Panc1 (cell line): ENCODE results near the gene FBXW11. TPM values are rescaled to one million over a fixed set of nuclear protein-coding genes. Genes with fewer than 3 reads are reported as not detected.

Source experiments
- ATAC-seq: fragments of 200-7000 bp; cut with Tn5 transposase; 2 replicates; pipeline ENCODE4 v1.9.1; 2020; ENCODE audit warnings: mild to moderate bottlenecking, moderate library complexity
- BruUV-seq: library from RNA; stranded (reverse); fragments of 400-500 nt; replicated peaks from 2 replicates; lab custom pipeline; 2021; lab: Mats Ljungman, UMichigan
- CTCF ChIA-PET: fragments of 300-600 bp; sonication (Branson Sonifier 250); formaldehyde crosslinking; loops from one replicate; lab custom pipeline; 2022; ENCODE audit warnings: antibody characterized with exemption; lab: Charles Lee
- POLR2A ChIA-PET: fragments of 300-600 bp; sonication (Branson Sonifier 250); formaldehyde crosslinking; loops from one replicate; lab custom pipeline; 2022; ENCODE audit warnings: antibody characterized with exemption; lab: Charles Lee
- DNase-seq: peaks from one replicate; pipeline ENCODE4 v3.0.0-alpha.2; 2010; ENCODE audit warnings: low read depth, low spot score
- H3K27ac ChIP-seq: 2 replicates; pipeline ENCODE4 v1.5.1; 2011; ENCODE audit warnings: mild to moderate bottlenecking, low read length, inconsistent platforms
- H3K27me3 ChIP-seq: fragments of 200-500 bp; sonication (Bioruptor generic); 2 replicates; pipeline ENCODE4 v1.6.0; 2014; ENCODE audit warnings: low read length, inconsistent platforms; ENCODE audit not compliant: control insufficient read depth, insufficient read depth
- H3K36me3 ChIP-seq: fragments of 200-500 bp; sonication (Bioruptor generic); 2 replicates; pipeline ENCODE4 v1.5.1; 2014; ENCODE audit warnings: inconsistent platforms, mild to moderate bottlenecking, low read length, moderate library complexity; ENCODE audit not compliant: control insufficient read depth, insufficient read depth
- H3K4me1 ChIP-seq: 2 replicates; pipeline ENCODE4 v1.5.1; 2011; ENCODE audit warnings: inconsistent platforms, mild to moderate bottlenecking, low read length, moderate library complexity; ENCODE audit not compliant: control insufficient read depth, insufficient read depth
- H3K4me3 ChIP-seq, 2 experiments: 2 replicates each; pipeline ENCODE4 v1.5.1; 2011 to 2012; ENCODE audit warnings: low read depth in 2 of 2, low read length in 2 of 2, mild to moderate bottlenecking in 2 of 2, inconsistent platforms in 1 of 2, moderate library complexity in 1 of 2
- H3K9me3 ChIP-seq: fragments of 200-500 bp; sonication (Bioruptor generic); 2 replicates; pipeline ENCODE4 v1.5.1; 2014; ENCODE audit warnings: low read depth, mild to moderate bottlenecking, inconsistent platforms, low read length, moderate library complexity; ENCODE audit not compliant: control insufficient read depth, insufficient read depth
- POLR2AphosphoS5 ChIP-seq: IDR thresholded peaks from 2 replicates; pipeline ENCODE4 v1.6.1; 2012; ENCODE audit warnings: mild to moderate bottlenecking, low read depth, low read length, moderate library complexity
- SIN3A ChIP-seq: IDR thresholded peaks from 2 replicates; pipeline ENCODE4 v1.6.1; 2012; ENCODE audit warnings: low read depth, mild to moderate bottlenecking, low read length, moderate library complexity, borderline replicate concordance; ENCODE audit not compliant: insufficient read depth
- TCF7L2 ChIP-seq: IDR thresholded peaks from 2 replicates; pipeline ENCODE4 v1.6.1; 2011; ENCODE audit warnings: mild to moderate bottlenecking, low read depth, low read length, inconsistent platforms
- in situ Hi-C: cut with HindIII; loops from 2 replicates; pipeline ENCODE4 v1.10.0; 2016; ENCODE audit warnings: low sequenced_read_pairs, low pct_unique_long_range_greater_than_20kb
- intact Hi-C: fragments of 100-400 bp; cut with micrococcal nuclease; formaldehyde crosslinking; loops from one replicate; pipeline ENCODE4 v1.10.0; 2022; ENCODE audit not compliant: unreplicated experiment
- total RNA-seq: library from RNA; stranded (reverse); gene quantifications from one replicate; pipeline ENCODE4 v1.2.1, GENCODE V29; 2021; ENCODE audit not compliant: unreplicated experiment
- TF ChIP-seq, protein P1 (sequence below): fragments of 450-650 bp; IDR thresholded peaks from 2 replicates; pipeline ENCODE4 v1.5.1; 2017; ENCODE audit warnings: mild to moderate bottlenecking
- TF ChIP-seq, protein P2 (sequence below), 2 experiments: IDR thresholded peaks; 2 replicates each; pipeline ENCODE4 v1.6.1; 2011 to 2012; ENCODE audit warnings: low read depth in 2 of 2, control low read depth in 1 of 2, low read length in 1 of 2, mild to moderate bottlenecking in 1 of 2, moderate library complexity in 1 of 2; ENCODE audit not compliant: insufficient read depth in 1 of 2

The FBXW11 gene
- total RNA-seq, 1 experiment from 2014 or later: 111 TPM

DNA sequence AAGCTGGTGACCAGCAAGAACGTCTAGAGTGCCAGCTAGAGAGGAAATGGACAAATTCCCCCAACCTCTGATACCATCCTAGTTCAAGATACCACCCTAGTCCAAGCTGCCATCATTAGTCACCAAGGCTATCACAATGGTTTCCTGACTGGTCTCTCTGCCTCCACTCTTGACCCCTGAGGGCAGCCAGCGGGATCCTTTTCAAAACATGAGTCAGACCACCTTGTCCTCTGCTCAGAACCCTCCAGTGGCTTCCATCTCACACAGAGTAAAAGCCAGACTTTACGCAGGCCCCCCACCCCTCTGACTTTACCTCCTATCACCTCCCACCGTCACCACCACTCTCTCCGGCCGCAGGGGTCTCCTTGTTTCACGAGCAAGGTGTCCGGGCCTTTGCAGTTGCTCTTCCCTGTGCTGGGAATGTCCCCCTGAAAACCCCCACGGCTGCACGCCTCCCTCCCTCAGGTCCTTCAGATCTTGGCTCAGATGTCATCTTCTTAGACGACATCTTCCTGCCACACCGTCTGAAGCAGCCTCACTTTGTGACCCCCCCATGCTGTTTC is 42.2 kb upstream of the FBXW11 start:
- Histone ChIP-seq H3K4me3 (no peak overlapping the region), H3K36me3 (no peaks in the 10 kb centered on the region), H3K27ac (no peak overlapping the region), H3K27me3 (no peaks in the 10 kb centered on the region), H3K4me1 (no peaks in the 10 kb centered on the region), H3K9me3 (no peaks in the 10 kb centered on the region)
- no TSS peak for BruUV-seq
- ATAC-seq: no peak
- TF ChIP-seq, protein P1, sequence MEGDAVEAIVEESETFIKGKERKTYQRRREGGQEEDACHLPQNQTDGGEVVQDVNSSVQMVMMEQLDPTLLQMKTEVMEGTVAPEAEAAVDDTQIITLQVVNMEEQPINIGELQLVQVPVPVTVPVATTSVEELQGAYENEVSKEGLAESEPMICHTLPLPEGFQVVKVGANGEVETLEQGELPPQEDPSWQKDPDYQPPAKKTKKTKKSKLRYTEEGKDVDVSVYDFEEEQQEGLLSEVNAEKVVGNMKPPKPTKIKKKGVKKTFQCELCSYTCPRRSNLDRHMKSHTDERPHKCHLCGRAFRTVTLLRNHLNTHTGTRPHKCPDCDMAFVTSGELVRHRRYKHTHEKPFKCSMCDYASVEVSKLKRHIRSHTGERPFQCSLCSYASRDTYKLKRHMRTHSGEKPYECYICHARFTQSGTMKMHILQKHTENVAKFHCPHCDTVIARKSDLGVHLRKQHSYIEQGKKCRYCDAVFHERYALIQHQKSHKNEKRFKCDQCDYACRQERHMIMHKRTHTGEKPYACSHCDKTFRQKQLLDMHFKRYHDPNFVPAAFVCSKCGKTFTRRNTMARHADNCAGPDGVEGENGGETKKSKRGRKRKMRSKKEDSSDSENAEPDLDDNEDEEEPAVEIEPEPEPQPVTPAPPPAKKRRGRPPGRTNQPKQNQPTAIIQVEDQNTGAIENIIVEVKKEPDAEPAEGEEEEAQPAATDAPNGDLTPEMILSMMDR: no peak
- intact Hi-C loops (no loop called here), in situ Hi-C loops (no loop called here)
- CTCF ChIA-PET: no interaction called here
- POLR2A ChIA-PET: no interaction called here
- DNase-seq: no peak

DNA sequence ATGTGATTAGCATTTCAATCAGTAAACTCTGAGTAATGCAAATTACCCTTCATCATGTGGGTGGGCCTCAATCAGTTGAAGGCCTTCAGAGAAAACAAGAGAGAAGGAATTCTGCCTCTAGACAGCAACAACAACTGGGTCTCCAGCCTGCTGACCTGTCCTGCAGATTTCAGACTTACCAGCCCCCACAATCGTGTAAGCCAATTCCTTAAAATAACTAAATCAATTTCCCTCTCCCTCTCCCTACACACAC is 41.7 kb upstream of the FBXW11 start:
- intact Hi-C loops: no loop called here
- no peaks in the 10 kb centered on the region for H3K27me3 ChIP-seq
- CTCF ChIA-PET: no interaction called here

DNA sequence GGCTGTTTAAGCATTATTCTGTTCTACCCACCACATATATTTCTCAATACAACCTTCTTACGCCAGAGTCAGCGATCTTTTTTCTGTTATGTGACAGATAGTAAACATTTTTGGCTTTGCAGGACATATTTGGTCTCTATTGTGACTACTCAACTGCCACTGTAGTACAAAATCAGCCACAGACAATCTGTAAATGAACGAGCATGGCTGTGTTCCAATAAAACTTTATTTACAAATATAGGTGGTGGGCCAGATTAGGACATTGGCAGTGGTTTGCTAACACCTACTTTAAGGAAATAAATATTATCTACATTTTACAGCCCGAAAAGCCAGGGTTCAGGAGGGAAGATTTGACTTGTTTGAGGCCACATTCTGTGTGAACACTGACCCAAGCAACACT is 40.2 kb upstream of the FBXW11 start:
- Histone ChIP-seq H3K4me3 (no peak overlapping the region), H3K9me3 (no peaks in the 10 kb centered on the region), H3K27me3 (no peaks in the 10 kb centered on the region), H3K27ac (no peak overlapping the region), H3K36me3 (no peaks in the 10 kb centered on the region), H3K4me1 (no peaks in the 10 kb centered on the region)
- intact Hi-C loops (no loop called here), in situ Hi-C loops (no loop called here)
- ATAC-seq: no peak
- CTCF ChIA-PET: interaction anchor here (0.9 kb wide), 1 partner anchor 135 kb away, joined by 3 read pairs; no protein-coding TSS in a partner anchor
- BruUV-seq: no TSS peak
- TF ChIP-seq SIN3A (no peak), TCF7L2 (no peak), POLR2AphosphoS5 (no peak)
- TF ChIP-seq, protein P2, sequence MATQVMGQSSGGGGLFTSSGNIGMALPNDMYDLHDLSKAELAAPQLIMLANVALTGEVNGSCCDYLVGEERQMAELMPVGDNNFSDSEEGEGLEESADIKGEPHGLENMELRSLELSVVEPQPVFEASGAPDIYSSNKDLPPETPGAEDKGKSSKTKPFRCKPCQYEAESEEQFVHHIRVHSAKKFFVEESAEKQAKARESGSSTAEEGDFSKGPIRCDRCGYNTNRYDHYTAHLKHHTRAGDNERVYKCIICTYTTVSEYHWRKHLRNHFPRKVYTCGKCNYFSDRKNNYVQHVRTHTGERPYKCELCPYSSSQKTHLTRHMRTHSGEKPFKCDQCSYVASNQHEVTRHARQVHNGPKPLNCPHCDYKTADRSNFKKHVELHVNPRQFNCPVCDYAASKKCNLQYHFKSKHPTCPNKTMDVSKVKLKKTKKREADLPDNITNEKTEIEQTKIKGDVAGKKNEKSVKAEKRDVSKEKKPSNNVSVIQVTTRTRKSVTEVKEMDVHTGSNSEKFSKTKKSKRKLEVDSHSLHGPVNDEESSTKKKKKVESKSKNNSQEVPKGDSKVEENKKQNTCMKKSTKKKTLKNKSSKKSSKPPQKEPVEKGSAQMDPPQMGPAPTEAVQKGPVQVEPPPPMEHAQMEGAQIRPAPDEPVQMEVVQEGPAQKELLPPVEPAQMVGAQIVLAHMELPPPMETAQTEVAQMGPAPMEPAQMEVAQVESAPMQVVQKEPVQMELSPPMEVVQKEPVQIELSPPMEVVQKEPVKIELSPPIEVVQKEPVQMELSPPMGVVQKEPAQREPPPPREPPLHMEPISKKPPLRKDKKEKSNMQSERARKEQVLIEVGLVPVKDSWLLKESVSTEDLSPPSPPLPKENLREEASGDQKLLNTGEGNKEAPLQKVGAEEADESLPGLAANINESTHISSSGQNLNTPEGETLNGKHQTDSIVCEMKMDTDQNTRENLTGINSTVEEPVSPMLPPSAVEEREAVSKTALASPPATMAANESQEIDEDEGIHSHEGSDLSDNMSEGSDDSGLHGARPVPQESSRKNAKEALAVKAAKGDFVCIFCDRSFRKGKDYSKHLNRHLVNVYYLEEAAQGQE (IDR thresholded peaks at IDR 0.05; ENCODE audit: insufficient read depth in 1 of 2, low read depth in 2 of 2, low read length in 1 of 2): no peak
- TF ChIP-seq, protein P1: no peak
- DNase-seq: no peak
- POLR2A ChIA-PET: no interaction called here

More for the DNA sequence above, 41.7 kb upstream of the FBXW11 start:
- no peaks in the 10 kb centered on the region for H3K36me3 ChIP-seq
- H3K4me3 ChIP-seq: no peak overlapping the region
- H3K27ac ChIP-seq: no peak overlapping the region
- BruUV-seq: no TSS peak
- no peak for TF ChIP-seq POLR2AphosphoS5
- in situ Hi-C loops: no loop called here
- no peaks in the 10 kb centered on the region for H3K9me3 ChIP-seq
- no peak for ATAC-seq
- no peaks in the 10 kb centered on the region for H3K4me1 ChIP-seq
- DNase-seq: no peak
- POLR2A ChIA-PET: no interaction called here
